Stimulated activated CD4-positive, alpha-beta T cell treated with anti-CD3 and anti-CD28 coated beads, Interleukin-4, amount 100 ng/mL, for 1 hour (primary cell): ENCODE data around the gene HIF3A.
"Not testable (repeated sequence)": the region's sequence is repeated elsewhere in the genome, so short reads cannot be mapped to it uniquely, and the experiment has no call there.

ENCODE experiments used
- DNase-seq: peaks from one replicate; pipeline ENCODE4 v3.0.0-alpha.2; 2020

HIF3A gene

DNA sequence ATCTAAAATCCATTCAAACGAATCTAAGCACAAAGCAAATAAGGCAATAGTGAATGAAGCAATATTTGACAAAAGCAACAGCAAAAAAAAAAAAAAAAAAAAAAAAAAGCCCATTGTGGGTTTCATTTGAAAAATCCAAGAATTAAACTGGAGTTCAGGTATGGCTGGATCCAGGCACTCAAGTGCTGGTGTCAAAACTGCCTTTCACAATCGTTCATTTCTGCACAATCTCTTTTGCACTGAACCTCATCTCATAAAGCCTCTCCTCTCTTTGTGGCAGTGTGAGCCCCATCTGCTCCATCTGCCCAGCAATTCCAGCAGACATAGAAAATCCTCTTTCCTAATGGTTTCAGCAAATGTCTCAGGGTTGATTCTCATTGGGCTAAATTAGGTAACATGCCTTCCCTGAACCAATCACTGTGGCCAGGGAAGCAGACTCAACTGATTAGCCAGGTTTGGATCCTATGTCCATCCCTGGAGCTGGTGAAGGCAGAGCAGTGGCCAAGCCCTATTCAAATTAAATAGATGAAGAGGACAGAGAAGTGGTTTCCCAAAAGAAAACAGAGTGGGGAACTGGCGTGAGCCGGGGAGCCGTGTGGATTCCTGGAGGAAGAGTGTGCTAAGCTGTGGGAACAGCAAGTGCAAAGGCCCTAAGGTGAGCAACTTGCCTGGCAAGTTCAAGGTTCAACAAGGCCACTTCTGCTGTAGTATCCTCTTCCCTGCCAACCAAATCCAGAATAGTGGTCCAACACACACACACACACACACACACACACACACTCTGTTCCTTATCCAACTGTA is 1.2 kb upstream of the HIF3A start:
- DNase-seq: no peak

- DNase-seq: no peak
Measured at GRCh38 chr19:46296202-46296480, 701 bp upstream of the HIF3A start.

GRCh38 chr19:46297700-46298478 is 1.0 kb downstream of the HIF3A start:
- no peak for DNase-seq

- no peak for DNase-seq
Measured at GRCh38 chr19:46298479-46299003, 1.7 kb downstream of the HIF3A start.

- no peak for DNase-seq
Measured at GRCh38 chr19:46299004-46299509, 2.2 kb downstream of the HIF3A start.

GRCh38 chr19:46299695-46300094 is 2.9 kb downstream of the HIF3A start:
- no peak for DNase-seq

DNA sequence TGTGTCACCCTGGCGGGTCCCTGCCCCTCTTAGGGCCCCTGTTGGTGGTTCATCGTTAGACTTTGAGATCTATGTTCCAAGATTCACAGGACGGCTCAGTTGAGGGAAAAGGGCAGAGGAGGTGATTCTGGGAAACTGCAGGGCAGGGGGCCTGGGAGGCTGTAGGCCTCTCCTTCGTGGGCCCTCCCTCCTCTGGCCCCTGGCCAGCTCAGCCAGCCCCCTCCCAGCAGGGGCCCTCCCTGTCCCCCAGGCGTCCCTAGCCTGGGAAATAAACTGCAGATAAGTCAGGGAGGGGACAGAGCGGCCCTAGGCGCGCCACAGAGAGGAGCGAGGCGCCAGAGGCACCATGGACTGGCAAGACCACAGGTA is 6.5 kb downstream of the HIF3A start:
- no peak for DNase-seq

DNA sequence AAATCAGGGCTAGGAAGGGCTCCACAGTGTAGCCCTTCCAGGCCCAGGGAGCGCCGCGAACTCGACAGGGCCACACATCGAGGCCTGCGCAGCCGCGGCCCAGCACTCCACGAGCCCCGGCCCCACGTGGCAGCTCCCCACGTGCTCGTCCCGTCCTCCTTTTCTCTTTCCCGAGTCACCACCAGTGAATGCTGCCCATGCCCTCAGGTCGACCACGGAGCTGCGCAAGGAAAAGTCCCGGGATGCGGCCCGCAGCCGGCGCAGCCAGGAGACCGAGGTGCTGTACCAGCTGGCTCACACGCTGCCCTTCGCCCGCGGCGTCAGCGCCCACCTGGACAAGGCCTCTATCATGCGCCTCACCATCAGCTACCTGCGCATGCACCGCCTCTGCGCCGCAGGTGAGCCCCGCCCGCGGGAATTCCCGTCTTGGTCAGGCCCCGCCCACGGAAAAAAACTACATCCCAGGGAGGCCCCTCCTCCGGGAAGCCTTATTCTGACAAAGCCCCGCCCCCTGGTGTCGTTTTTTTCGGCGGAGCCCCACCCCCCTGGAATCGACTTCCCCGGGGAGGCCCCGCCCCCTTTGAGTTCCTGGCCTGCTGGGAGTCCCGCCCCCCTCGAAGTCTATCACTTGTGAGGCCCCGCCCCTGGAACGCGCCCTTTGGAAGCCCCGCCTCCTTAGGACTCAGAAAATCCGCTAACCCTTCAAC is 7.0 kb downstream of the HIF3A start:
- DNase-seq: no peak

GRCh38 chr19:46306501-46306900 is 9.7 kb downstream of the HIF3A start:
- no peak for DNase-seq

GRCh38 chr19:46308510-46308909 is 11.7 kb downstream of the HIF3A start:
- no peak for DNase-seq

- no peak for DNase-seq
Measured at GRCh38 chr19:46309056-46309455, 12.2 kb downstream of the HIF3A start.

DNA sequence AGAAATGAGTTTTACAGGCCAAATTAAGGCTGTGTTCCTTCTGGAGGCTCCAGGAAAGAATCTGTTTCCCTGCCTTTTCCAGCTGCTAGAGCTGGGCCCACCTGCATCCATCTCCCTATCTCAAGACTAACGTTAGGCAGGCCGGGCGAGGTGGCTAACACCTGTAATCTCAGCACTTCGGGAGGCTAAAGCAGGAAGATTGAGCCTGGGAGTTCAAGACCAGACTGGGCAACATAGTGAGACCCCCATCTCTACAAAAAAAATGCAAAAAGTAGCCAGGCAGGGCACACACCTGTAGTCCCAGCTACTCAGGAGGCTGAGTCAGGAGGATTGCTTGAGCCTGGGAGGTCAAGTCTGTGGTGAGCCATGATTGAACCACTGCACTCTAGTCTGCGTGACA is 14.6 kb downstream of the HIF3A start:
- no peak for DNase-seq

- not testable (repeated sequence) for DNase-seq
Measured at GRCh38 chr19:46313540-46314469, 17.0 kb downstream of the HIF3A start.

DNA sequence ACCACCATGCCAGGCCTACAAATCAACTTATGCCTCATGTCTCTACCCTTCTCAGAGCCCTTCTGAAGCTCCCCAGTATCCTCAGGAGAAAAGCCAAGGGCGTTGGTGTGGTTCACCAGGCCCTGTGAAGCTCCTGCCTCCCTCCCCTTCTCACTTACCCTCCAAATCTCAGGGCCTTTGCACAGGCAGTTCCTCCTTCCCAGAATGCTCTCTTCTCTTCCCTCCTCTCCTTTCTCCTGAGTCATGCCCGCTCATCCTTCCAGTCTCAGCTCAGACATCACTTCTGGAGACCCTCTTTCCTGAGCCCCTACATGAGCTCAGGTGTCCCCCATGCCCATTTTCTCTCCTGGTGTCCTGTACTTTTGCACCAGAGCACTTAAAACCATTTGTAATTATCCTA is 20.5 kb downstream of the HIF3A start:
- no peak for DNase-seq

GRCh38 chr19:46319613-46320012 is 22.8 kb downstream of the HIF3A start:
- DNase-seq: no peak

DNA sequence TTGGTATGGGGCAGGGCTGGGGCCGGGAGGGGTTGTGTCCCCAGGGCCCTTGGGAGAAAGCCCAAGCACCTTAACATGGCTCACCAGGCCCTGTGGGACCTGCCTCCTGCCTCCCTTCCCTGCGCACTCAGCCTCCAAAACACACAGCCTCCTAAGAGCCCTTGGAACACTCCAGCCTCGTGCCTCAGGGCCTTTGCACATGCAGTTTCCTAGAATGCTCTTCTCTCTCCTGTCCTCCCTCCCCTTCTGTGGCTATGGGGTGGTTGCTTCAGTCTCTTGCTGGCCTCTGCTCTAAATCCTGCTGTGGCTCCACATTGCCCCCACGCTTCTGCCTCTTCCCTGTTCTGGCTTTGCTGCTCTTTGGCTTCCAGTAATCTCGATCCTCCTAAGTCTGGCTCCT is 23.7 kb downstream of the HIF3A start:
- DNase-seq: no peak

DNA sequence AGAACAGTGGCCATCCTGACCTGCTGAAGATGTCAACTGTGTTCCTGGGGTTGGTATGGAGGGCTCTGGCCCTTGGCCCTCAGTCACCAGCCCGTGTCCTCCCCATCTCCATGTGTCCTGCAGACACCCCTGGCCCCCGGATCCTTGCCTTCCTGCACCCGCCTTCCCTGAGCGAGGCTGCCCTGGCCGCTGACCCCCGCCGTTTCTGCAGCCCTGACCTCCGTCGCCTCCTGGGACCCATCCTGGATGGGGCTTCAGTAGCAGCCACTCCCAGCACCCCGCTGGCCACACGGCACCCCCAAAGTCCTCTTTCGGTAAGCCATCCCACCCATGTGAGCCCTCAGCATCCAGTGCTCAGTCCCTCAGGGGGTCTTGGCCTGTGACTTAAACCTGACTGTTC is 24.8 kb downstream of the HIF3A start:
- no peak for DNase-seq

DNA sequence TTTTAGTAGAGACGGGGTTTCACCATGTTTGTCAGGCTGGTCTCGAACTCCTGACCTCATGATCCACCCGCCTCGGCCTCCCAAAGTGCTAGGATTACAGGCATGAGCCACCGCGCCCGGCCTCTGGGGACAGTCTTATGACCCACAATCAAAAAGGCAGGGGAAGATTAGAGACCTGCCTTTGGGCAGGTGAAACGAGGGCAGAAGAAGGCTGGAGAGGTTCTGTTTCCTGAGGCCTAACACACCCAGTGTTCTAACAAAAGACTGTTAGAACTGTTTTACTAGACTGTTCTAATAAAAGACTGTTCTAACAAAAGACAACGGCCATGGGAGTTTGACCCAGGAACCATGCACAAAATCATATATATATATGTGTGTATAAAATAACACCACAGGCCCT is 26.4 kb downstream of the HIF3A start:
- not testable (repeated sequence) for DNase-seq

GRCh38 chr19:46324277-46324676 is 27.4 kb downstream of the HIF3A start:
- DNase-seq: no peak

DNA sequence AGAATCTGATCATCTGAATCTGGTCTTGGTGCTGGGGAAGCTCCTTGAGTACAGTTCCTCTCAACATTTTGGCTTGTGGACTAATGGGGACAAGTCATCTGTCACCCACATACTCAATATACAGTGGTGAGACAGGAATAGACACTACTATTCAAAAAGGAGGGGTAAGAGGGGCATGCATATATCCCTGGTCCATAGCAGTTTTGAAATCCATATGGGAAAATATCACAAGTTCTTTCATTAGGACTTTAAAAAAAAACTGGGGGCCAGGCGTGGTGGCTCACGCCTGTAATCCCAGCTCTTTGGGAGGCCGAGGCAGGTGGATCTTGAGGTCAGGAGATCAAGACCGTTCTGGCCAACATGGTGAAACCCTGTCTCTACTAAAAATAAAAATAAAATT is 29.8 kb downstream of the HIF3A start:
- DNase-seq: no peak

- no peak for DNase-seq
Measured at GRCh38 chr19:46328079-46328478, 31.2 kb downstream of the HIF3A start.

- DNase-seq: no peak
Measured at GRCh38 chr19:46330319-46330918, 33.6 kb downstream of the HIF3A start.
